Mesendoderm (in vitro differentiated cells): ENCODE measurements around the gene SECISBP2.
A peak's percentile ranks its signal among the peaks of the same experiment; 100 is the strongest.

Source experiments
- DNase-seq: peaks from one replicate; pipeline ENCODE4 v3.0.0; 2013
- H2AK5ac ChIP-seq: 2 replicates; pipeline ENCODE4 v1.6.1; 2013; ENCODE audit warnings: low read length, inconsistent platforms
- H2BK120ac ChIP-seq: 2 replicates; pipeline ENCODE4 v1.6.1; 2013; ENCODE audit warnings: low read depth, mild to moderate bottlenecking, low read length, moderate library complexity, mixed read lengths
- H2BK15ac ChIP-seq: replicated peaks from 2 replicates; pipeline ENCODE4 v1.6.1; 2013; ENCODE audit warnings: low read depth, mild to moderate bottlenecking, moderate library complexity
- H2BK5ac ChIP-seq: 2 replicates; pipeline ENCODE4 v1.6.1; 2013; ENCODE audit warnings: low read length, inconsistent platforms
- H3K18ac ChIP-seq: 2 replicates; pipeline ENCODE4 v1.6.1; 2013; ENCODE audit warnings: mild to moderate bottlenecking, low read length, mixed read lengths
- H3K23ac ChIP-seq: one replicate; pipeline ENCODE4 v1.6.1; 2013; ENCODE audit warnings: low read length
- H3K27ac ChIP-seq: 2 replicates; pipeline ENCODE4 v1.5.1; 2013; ENCODE audit warnings: low read depth, mild to moderate bottlenecking, inconsistent platforms, low read length, moderate library complexity
- H3K27me3 ChIP-seq: 2 replicates; pipeline ENCODE4 v1.6.1; 2013; ENCODE audit warnings: low read length, control low read depth, mild to moderate bottlenecking, inconsistent platforms; ENCODE audit not compliant: insufficient read depth, poor library complexity
- H3K36me3 ChIP-seq: 2 replicates; pipeline ENCODE4 v1.6.1; 2013; ENCODE audit warnings: low read length, inconsistent platforms; ENCODE audit not compliant: control insufficient read depth, insufficient read depth
- H3K4ac ChIP-seq: one replicate; pipeline ENCODE4 v1.6.1; 2013; ENCODE audit warnings: low read depth, mild to moderate bottlenecking, low read length, moderate library complexity
- H3K4me1 ChIP-seq: 2 replicates; pipeline ENCODE4 v1.6.1; 2013; ENCODE audit warnings: low read depth, low read length, inconsistent platforms; ENCODE audit not compliant: control insufficient read depth
- H3K4me2 ChIP-seq: 2 replicates; pipeline ENCODE4 v1.6.1; 2013; ENCODE audit warnings: low read length
- H3K4me3 ChIP-seq: 2 replicates; pipeline ENCODE4 v1.5.1; 2013; ENCODE audit warnings: mild to moderate bottlenecking, low read length
- H3K56ac ChIP-seq: one replicate; pipeline ENCODE4 v1.6.1; 2013; ENCODE audit warnings: low read length
- H3K79me1 ChIP-seq: 2 replicates; pipeline ENCODE4 v1.6.1; 2013; ENCODE audit warnings: low read length, inconsistent platforms
- H3K79me2 ChIP-seq: 2 replicates; pipeline ENCODE4 v1.6.1; 2013; ENCODE audit warnings: mild to moderate bottlenecking, low read length; ENCODE audit not compliant: control insufficient read depth, insufficient read depth
- H3K9ac ChIP-seq: 2 replicates; pipeline ENCODE4 v1.6.1; 2013; ENCODE audit warnings: low read length, inconsistent platforms
- H4K5ac ChIP-seq: one replicate; pipeline ENCODE4 v1.6.1; 2013; ENCODE audit warnings: low read length
- H4K8ac ChIP-seq: one replicate; pipeline ENCODE4 v1.6.1; 2013; ENCODE audit warnings: low read depth, mild to moderate bottlenecking, control low read depth, low read length, moderate library complexity
- WGBS: extraction: QIAGEN DNeasy Blood & Tissue Kit; methylation state at CpG from one replicate; pipeline ENCODE4 v1.1.7; 2013; ENCODE audit warnings: low lambda C conversion rate, missing lambda C conversion rate; ENCODE audit not compliant: insufficient coverage; ENCODE audit errors: extremely low coverage; 5-methylcytosine and 5-hydroxymethylcytosine counted together

Gene SECISBP2

GRCh38 chr9:89304834-89305188, 13.5 kb upstream of the SECISBP2 start:
- DNase-seq = no peak
- no peak overlapping the region for H3K23ac ChIP-seq
- no peak overlapping the region for H3K56ac ChIP-seq
- H3K18ac ChIP-seq = no peak overlapping the region
- H3K4ac ChIP-seq = no peak overlapping the region
- H2BK15ac ChIP-seq = no peak overlapping the region
- H3K4me1 ChIP-seq = peaks cover 2% of the 10 kb centered on the region
- H4K5ac ChIP-seq = no peak overlapping the region
- no peak overlapping the region for H3K27ac ChIP-seq
- H2BK120ac ChIP-seq = no peak overlapping the region
- no peak overlapping the region for H4K8ac ChIP-seq
- no peak overlapping the region for H2AK5ac ChIP-seq
- no peaks in the 10 kb centered on the region for H3K36me3 ChIP-seq
- H3K27me3 ChIP-seq = no peaks in the 10 kb centered on the region
- WGBS = no CpG with 5 or more reads among the region's 2 CpGs
- peaks cover 2% of the 10 kb centered on the region for H3K79me1 ChIP-seq
- no peak overlapping the region for H3K9ac ChIP-seq
- H3K4me3 ChIP-seq = no peak overlapping the region
- no peak overlapping the region for H3K4me2 ChIP-seq
- no peaks in the 10 kb centered on the region for H3K79me2 ChIP-seq
- H2BK5ac ChIP-seq = no peak overlapping the region

GRCh38 chr9:89305868-89306267, 12.4 kb upstream of the SECISBP2 start:
- H2AK5ac ChIP-seq = no peak overlapping the region
- no peak overlapping the region for H3K23ac ChIP-seq
- no CpG with 5 or more reads among the region's 3 CpGs for WGBS
- no peak overlapping the region for H3K4ac ChIP-seq
- no peak overlapping the region for H3K9ac ChIP-seq
- DNase-seq = no peak
- H2BK15ac ChIP-seq = no peak overlapping the region
- H3K36me3 ChIP-seq = no peaks in the 10 kb centered on the region
- H3K79me2 ChIP-seq = no peaks in the 10 kb centered on the region
- peaks cover 2% of the 10 kb centered on the region for H3K4me1 ChIP-seq
- H2BK120ac ChIP-seq = no peak overlapping the region
- H3K4me3 ChIP-seq = no peak overlapping the region
- H3K27ac ChIP-seq = no peak overlapping the region
- H3K56ac ChIP-seq = no peak overlapping the region
- no peak overlapping the region for H4K5ac ChIP-seq
- peaks cover 2% of the 10 kb centered on the region for H3K79me1 ChIP-seq
- no peak overlapping the region for H3K18ac ChIP-seq
- no peak overlapping the region for H3K4me2 ChIP-seq
- H2BK5ac ChIP-seq = no peak overlapping the region
- H3K27me3 ChIP-seq = no peaks in the 10 kb centered on the region
- H4K8ac ChIP-seq = no peak overlapping the region

DNA sequence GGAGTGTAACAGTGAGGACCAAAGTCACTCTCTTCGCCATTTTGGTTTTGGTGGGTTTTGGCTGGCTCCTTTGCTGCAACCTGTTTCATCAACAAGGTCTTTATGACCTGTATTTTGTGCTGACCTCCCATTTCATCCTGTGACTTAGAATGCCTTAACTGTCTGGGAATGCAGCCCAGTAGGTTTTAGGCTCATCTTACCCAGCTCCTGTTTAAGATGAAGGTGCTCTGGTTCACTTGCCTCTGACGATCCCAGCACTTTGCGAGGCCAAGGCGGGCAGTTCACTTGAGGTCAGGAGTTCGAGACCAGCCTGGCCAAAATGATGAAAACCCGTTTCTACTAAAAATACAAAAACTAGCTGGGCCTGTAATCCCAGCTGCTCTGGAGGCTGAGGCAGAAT, 9.1 kb upstream of the SECISBP2 start:
- Histone ChIP-seq H3K27me3 (no peaks in the 10 kb centered on the region), H3K4me3 (no peak overlapping the region), H2BK15ac (no peak overlapping the region), H2BK120ac (no peak overlapping the region), H2BK5ac (no peak overlapping the region), H3K4me1 (peaks cover 2% of the 10 kb centered on the region), H2AK5ac (no peak overlapping the region), H4K8ac (peak overlapping the region; percentile 65), H3K79me1 (peaks cover 2% of the 10 kb centered on the region), H3K9ac (peak overlapping the region; percentile 24), H3K4ac (no peak overlapping the region), H3K27ac (no peak overlapping the region), H3K23ac (no peak overlapping the region), H4K5ac (no peak overlapping the region), H3K4me2 (no peak overlapping the region), H3K56ac (peak overlapping the region; percentile 70), H3K79me2 (peaks cover 30% of the 10 kb centered on the region), H3K36me3 (no peaks in the 10 kb centered on the region), H3K18ac (no peak overlapping the region)
- WGBS = no CpG with 5 or more reads among the region's 6 CpGs
- DNase-seq = peak; percentile 65

DNA sequence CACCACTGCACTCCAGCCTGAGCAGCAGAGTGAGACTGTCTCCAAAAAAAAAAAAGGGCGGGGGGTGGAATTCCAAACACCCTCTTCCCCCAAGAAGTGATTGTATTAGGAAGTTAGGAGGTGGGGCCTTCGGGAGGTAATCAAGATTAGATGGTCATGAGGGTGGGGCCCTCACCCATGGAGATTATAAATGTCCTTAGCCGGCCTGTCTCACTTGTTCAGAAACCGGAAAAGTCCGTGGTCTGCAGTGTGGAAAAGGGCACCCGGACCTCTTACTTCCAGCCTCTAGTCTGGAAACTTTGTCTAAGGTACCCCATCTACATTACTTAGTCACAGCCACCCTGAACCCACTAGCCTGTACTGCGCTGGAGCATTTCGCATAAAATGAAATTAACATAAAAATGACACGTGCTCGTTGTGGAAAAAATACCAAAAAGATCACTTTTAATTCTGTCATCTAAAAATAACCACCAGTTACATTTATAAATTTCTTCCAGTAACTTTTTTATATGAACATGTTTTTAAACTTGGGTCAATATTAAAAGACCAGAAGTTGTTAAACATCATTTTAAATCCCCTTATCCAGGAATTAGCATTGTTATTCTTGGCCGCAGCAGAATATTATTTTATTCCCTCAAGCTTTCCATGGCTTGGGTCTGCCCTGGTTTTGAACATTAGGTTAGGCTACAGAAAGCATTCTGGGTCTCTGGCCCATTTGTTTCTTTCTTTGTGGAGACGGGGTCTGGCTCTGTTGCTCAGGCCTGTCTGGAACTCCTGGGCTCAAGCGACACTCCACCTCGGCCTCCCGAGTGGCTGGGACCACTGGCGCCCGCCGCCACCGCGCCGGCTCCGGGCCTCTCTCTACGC, 8.5 kb upstream of the SECISBP2 start:
- Histone ChIP-seq H3K23ac (peak overlapping the region; percentile 6), H3K36me3 (no peaks in the 10 kb centered on the region), H3K56ac (peak overlapping the region; percentile 98), H3K27ac (peak overlapping the region; percentile 97), H2BK5ac (peak overlapping the region; percentile 79), H3K79me2 (peaks cover 37% of the 10 kb centered on the region), H3K4me3 (peak overlapping the region; percentile 83), H2BK120ac (peak overlapping the region; percentile 16), H2BK15ac (no peak overlapping the region), H2AK5ac (no peak overlapping the region), H3K4ac (peak overlapping the region; percentile 95), H3K4me1 (peaks cover 2% of the 10 kb centered on the region), H3K4me2 (peak overlapping the region; percentile 54), H3K9ac (peak overlapping the region; percentile 91), H3K79me1 (peaks cover 2% of the 10 kb centered on the region), H4K5ac (peak overlapping the region; percentile 47), H3K27me3 (no peaks in the 10 kb centered on the region), H4K8ac (peak overlapping the region; percentile 100), H3K18ac (peak overlapping the region; percentile 82)
- no CpG with 5 or more reads among the region's 23 CpGs for WGBS
- DNase-seq = peak; percentile 88

DNA sequence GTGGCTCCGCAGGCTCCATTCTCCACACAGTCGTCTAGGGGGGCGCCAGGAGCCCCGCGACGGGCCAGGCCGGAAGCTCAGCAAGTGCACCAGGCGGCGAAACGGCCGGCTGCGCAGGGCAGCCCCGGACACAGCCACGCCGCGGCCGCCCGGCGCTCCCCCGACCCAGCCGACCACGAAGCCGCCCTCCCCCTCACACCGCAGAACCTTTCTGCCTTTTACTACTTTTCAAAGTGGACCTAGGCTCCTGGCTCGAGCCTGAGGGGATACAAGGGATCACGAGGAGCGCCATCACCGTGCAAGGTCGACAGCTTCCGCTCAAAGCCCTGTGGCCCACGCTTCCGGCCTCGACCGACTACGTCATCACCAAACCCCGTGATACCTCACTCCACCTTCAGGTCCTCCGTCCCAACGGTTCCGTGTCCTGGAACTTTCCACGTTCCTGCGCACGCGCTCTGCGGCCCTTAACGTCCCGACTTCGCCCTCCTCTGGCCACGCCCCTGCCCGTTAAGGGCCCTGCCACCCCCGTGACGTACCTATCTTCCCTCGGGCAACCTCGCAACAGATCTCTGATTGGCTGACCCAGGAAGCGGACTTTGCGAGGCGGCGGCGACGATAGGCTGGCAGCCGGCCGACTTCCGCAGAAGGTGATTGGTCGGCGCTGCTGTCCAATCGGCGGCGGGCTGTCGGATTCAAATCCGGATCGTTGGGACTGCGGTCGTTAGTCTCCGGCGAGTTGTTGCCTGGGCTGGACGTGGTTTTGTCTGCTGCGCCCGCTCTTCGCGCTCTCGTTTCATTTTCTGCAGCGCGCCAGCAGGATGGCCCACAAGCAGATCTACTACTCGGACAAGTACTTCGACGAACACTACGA, 7.6 kb upstream of the SECISBP2 start, which contains the start of gene CKS2:
Gene CKS2, plus strand, starts transcription at position 721 of the 871 bp plus-strand sequence. Its CDS starts 98 bp downstream, at position 819.
- Histone ChIP-seq H2BK5ac (peak within 1 kb of the TSS; percentile 79), H3K23ac (peak within 1 kb of the TSS; percentile 33), H3K4me2 (peak within 1 kb of the TSS; percentile 54), H2BK15ac (no peak within 1 kb of the TSS), H2AK5ac (no peak within 1 kb of the TSS), H4K8ac (peak within 1 kb of the TSS; percentile 100), H3K36me3 (peaks cover 2% of the 10 kb centered on the region), H3K79me1 (peaks cover 2% of the 10 kb centered on the region), H3K4ac (peak within 1 kb of the TSS; percentile 89), H3K4me1 (peaks cover 2% of the 10 kb centered on the region), H3K79me2 (peaks cover 40% of the 10 kb centered on the region), H3K18ac (peak within 1 kb of the TSS; percentile 86), H3K56ac (peak within 1 kb of the TSS; percentile 98), H4K5ac (no peak within 1 kb of the TSS), H3K4me3 (peak within 1 kb of the TSS; percentile 99), H2BK120ac (peak within 1 kb of the TSS; percentile 16), H3K9ac (peak within 1 kb of the TSS; percentile 98), H3K27me3 (no peaks in the 10 kb centered on the region), H3K27ac (peak within 1 kb of the TSS; percentile 97)
- peak; percentile 100 for DNase-seq
- WGBS = no CpG with 5 or more reads among the region's 86 CpGs
